Measurements from ENCODE around the gene LRRC46.
A peak's percentile ranks its signal among the peaks of the same experiment; 100 is the strongest.

The LRRC46 gene

DNA sequence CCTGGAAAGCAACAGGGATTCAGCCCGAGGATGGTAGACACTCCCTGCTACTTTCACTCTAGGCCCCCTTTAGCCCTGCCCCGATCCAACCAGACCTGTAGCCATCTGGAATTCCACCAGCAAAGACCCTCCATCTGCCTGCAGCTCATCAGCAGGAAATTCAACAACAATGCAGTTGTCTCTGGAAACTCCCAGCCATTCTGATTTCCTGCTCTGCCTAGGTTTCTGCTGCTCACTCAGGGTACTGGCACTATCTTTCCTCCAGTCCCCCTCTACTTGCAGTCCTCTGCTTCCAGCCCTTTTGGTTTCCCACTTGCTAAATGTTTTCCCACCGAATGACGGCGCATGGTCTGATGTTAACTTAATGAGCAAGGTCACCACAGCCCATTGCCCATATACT is 22.1 kb downstream of the LRRC46 start:
- no peak for DNase-seq

DNA sequence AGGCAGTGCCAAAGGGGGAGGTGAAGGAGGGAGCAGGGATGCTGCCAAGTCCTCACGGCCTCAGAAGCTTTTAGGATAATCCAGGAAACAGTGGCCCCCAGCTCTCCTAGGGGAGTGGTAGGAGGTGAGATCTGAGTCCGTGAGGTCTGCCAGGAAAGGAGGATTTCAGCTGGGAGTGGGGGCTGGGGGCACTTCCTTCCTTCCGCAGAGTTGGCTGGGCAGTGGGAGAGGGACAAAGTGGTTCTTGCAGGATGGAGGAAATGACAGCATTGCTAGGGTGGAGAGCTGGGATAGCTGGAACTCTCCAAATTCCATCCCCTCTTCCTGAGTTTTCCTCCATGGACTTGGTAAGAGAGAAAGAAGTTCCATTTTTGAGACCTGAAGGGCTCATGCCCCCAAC is 24.3 kb downstream of the LRRC46 start:
- DNase-seq = no peak

DNA sequence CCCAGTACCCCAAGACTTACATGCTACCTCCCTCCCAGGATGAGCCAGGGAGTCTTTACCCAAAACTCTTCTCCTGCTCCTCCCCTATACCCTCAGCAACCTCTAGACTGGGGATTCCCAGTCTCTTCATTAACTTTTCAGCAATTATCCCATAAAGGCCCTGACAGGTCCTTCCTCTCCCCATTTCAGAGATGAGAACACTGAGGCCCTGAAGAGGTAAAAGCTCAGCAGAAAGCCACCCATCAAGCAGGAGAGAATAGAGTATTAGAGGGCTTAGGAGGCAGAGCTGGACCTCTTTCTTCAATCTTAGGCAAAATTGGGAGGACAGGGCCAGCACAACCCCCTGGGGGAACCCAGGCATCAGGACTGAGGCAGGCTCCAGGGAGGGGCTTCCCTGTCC is 25.4 kb downstream of the LRRC46 start:
- DNase-seq = no peak

DNA sequence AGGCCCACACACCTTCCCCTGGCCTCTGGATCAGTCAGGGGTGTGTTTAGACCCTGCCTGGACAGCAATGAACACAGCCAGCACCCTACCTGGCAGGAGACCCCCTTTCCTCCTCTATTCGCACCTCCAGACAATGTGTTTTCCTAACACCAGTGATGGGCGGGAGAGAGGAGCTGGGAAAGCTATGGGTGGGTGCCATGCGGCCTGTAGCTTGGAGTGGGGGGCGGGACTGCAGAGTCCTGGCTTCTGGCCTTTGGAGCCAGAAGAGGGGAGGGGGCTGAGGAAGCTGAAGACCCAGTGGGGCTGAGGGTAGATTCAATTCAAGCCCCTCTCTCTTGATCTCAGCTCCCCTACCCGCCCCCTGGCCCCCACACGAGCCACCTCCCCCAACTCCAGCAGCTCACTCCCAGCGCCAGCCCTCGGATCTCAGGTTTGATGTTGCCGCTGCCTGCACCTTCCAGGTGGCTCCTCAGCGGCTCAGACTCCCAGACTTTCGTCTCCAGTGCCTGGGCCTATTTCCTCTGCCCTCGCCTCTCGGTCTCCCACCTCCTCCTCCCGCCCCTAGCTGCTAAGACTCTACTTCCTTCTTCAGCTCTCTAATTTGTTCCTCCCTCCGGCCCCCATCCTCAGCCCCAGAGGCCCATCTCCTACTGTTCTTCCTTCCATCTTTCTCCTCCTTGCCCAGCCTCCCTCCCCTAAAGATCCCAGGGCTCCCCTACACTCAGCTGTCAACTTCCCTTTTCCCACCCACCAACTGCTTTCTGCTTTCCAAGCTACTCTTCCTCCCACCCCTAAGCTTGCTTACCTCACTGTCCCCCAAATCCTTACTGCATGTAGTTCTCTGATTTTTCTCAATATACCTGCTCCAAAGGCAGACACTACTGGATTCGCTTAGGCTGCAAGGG is 26.3 kb downstream of the LRRC46 start:
- no peak for DNase-seq

DNA sequence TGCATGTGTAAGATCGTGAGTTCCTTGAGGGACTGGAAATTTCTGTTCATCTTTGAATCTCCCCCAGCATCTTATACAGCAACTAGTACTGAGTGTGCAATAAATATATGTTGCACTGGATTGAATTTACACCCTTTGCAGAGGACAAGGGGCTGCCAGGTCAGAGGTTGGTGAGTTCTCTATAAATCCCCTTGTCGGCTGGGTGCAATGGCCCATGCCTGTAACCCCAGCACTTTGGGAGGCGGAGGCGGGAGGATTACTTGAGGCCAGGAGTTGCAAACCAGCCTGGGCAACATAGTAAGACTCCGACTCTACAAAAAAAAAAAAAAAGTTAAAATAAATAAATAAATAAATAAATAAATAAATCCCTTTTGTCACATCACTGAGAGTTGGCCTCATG is 28.9 kb downstream of the LRRC46 start:
- DNase-seq = no peak

DNA sequence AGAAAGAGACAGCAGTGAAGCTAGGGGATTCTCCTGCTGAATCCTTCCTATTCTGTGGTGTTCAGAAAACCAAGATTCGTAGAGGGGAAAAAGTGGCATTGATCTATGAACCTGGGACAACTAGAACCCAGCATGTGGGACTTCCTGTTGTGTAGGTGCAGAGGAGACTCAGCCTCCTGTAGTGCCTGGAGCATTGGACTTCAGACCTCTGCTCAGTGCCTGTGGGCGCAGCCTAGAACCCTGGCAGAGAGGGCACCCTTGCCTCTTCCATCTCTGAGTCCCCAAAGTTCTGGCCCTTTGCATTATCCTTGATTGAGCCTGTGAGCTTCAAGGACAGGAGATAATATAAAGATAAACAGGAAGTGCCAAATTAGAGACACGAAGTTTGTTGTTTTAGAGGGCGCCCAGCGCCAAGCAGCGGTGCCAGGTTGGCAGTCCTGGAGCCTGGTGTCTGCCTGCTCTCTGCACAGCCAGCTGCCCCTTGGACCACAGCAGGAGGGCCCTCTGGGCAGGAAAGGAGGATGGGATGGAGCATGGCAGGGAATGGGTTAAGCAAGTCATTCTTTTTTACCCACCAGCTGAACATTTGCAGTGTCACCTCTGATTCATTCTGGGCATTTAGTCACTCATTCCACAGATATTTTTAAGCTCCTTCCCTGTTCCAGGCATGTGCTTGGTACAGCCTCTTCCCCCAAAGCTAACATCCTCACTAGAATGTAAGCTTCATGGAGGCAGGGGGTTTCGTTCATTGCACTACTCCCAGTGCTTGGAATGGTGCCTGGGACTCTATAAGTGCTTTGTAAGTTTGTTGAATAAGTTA is 31.4 kb downstream of the LRRC46 start:
- DNase-seq = no peak

DNA sequence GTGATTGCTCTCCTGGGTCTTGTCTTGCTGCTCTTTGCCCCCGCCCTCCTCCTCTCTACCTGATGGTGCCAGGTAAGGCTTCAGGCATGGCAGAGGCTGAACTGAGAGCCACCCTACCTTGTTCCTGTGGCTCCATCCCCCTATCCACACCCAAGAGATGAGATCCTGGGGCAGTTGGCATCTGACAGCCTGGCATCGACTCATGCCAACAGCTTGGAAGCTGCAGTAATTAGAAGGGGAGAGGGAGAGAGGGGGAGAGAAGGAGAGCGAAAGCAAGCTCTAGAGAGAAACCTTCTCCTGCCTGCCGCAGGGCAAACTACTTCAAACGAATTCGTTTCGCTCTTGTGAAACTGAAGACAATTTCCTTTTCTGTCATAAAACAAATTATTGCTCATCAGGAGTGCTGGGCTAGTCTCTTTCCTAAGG is 33.3 kb downstream of the LRRC46 start:
- peak in 1 of 6 experiments; percentile 6 for DNase-seq

DNA sequence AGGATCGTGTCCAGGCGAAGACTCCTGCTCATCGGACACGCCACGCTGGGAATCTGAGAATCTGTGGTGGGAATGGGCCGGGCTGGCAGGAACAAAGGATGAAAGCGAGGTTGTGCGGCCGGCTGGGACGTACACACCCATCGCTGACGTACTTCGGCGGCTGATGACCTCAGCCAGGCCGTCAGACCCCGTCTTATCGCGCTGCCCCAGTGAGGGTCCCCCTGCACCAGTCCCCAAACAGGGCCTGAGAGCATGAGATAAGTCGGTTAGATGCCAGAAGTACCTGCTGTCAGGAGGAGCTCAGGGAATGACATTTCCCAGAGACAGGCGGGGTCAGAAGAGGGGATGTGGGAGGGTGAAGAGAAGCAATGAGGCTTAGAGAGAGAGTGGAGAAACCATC is 35.5 kb downstream of the LRRC46 start:
- no peak for DNase-seq

DNA sequence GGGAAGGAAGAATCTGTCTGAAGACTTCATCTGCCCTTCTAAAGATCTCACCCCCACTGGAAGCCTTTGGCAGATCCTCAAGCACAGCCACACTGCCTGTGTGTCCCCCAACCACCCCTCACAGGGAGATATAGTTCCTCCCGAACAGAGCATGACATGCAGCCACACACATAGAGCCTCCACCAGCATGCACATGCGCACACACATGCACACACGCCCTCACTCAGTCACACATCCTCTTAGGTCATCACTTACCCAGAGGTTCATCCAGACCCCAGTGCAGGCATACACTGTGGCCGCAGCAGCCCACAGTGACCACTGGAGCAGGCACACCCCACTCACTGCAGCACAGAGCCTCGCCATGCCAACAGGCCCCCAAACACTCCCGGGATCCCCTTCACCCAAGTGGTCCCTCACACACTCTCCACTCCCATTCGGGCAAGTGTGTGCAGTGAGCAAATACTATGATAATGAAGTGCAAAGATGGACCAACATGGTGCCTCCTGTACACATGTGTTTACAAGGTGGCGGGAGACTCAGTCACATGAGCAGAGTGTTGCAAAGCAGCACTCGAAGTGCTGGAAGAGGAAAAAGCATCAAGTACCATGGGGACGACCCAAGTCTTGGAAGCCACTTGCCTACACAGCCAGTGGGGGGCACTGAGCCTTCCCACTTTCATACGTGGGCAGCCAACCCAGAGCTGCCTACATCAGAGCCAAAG is 36.5 kb downstream of the LRRC46 start:
- DNase-seq = no peak

DNA sequence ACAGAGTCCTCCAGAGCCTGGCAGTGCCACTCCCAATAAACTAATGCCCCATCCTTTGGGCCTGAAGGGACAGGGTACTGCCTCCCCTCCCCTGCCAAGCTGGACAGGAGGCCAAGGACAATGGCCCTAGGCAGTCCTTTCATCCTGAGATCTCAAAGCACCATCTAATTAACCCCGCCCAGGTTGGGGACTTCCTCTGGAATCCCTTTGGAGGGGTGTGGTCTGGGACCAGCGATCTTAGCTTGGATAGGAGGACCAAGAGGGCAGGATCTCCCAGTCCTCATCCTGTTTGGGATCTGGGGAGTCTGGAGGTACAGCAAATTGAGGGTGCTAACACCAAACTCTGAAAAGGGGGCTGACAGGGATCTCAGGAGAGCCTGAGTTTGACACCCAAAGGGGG is 37.6 kb downstream of the LRRC46 start:
- no peak for DNase-seq

DNA sequence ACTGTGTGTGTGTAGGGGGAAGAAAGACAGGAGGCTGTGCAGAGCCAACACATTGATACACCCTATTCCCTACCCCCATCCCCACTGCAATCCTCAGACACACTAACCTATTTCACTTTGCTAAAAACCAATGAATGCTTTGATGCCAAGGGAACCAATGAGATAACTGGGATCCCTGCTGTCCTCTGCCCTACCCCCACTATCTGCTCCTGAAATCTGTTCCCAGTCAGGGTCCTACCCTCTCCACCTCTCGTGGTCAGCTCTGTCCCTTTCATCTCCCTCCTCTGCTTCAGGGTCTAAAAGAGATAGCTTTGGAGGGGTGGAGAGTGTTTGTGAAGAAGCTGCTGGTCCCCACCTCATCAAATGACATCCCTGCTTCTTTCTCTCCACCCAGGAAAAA is 38.6 kb downstream of the LRRC46 start:
- no peak for DNase-seq

DNA sequence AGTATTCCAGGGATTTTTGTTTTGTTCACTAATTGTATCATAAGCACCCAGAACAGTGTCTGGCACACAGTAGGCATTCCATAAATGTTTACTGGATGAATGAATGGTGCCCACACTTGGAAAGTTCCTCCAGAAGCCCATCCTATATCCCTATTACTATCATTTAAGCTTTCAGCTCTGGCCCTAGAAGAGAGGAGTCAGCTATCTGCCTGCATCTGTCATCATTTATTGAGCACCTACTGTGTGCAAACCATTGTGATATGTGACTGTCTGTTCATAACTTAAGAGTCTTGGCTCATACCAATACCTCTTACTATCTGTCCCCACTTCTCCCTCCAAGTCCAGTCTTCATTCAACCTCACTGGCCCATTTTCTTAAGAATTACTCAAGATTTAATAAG is 39.6 kb downstream of the LRRC46 start:
- no peak for DNase-seq

DNA sequence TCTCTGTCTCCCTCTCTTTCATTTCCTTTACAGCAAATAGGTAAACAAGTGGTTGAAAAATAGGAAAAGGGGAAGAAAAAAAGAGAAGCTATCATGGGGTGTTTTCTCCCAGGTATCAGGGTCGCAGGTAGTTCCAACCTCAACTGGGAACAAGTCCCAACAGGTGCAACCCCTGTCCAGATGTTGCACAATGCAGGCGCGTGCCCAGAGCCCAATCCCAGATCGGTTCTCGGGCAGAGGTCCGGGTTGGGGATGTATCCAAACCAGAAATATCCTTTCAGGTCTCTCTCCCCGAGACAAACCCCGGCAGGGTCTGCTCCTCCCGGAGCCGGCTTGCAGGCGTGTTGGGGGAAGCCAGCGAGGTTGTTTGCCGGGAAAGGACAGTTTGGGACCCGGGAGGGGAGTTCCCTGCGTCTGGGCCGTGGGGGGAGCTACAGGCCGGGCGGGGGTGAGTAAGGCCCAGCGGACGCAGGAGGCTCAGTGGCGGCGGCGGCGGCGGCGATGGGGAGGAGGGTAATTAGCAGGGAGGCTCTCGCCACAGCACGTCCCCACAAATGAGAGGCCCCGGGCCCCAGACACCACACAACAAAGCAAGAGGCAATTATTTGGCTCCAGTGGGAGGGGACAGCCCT is 40.7 kb downstream of the LRRC46 start:
- DNase-seq = no peak

DNA sequence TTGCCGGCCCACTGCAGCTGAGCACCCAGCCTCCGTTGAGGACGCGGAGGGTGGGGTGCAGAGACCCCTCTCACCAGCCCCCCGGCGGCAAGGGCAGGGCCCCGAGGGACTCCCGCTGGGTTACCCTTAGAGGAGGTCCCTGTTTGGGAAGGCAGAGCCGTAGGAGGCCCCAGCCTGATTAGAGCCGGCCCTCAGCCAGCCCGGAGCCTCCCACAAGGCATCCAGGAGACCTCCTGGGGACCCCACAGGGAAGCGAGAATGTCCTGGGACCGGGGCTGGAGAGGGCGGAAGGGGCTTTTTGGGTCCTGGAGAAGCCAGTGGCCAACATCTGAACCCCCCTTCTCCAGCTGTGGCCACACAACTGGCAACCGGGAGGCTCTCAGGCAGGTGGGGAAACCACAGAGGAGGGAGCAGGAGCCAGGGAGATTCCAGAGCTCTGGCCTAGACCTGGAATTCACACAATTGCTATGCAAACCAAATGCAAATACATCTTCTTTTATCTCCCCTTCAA is 41.2 kb downstream of the LRRC46 start:
- no peak for DNase-seq

DNA sequence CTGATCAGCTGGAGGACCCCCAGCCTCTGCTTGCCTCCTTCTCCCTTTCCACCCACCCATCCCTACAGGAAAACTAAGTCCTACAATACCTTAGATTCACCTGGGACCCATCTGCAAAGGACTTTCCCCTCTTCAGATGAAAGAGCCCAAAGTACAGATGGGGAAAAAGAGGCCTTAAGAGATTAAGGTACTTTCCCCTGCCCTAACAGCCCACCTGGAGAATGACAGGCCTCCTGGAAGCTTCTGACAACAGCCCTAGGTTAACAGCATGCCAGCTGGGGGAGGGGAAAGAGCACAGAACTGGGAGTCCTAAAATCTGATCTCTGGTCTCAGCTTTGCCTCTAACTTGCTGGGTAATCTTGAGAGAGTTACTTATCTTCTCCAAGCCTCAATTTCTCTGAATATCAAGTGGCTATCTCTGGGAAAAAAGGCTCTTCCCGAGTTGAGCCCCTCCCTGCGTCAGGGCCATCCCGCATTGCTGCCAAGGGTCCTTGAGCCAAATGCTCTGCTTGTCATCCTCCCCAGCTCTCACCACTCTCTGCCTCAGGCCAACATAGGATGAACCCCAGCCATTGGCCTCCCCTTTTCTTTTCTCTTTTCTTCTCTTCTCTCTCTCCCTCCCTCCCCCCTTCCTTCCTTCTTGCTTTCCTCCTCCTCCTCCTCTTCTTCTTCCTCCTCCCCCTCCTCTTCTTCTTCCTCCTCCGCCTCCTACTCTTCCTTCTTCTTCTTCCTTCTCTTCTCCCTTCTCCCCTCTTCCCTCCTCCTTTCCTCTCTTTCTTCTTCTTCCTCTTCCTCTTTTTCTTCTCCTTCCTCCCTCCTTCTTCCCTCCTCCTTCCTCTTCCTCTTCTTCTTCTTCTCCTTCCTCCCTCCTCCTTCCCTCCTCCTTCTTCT is 42.0 kb downstream of the LRRC46 start:
- DNase-seq = no peak

DNA sequence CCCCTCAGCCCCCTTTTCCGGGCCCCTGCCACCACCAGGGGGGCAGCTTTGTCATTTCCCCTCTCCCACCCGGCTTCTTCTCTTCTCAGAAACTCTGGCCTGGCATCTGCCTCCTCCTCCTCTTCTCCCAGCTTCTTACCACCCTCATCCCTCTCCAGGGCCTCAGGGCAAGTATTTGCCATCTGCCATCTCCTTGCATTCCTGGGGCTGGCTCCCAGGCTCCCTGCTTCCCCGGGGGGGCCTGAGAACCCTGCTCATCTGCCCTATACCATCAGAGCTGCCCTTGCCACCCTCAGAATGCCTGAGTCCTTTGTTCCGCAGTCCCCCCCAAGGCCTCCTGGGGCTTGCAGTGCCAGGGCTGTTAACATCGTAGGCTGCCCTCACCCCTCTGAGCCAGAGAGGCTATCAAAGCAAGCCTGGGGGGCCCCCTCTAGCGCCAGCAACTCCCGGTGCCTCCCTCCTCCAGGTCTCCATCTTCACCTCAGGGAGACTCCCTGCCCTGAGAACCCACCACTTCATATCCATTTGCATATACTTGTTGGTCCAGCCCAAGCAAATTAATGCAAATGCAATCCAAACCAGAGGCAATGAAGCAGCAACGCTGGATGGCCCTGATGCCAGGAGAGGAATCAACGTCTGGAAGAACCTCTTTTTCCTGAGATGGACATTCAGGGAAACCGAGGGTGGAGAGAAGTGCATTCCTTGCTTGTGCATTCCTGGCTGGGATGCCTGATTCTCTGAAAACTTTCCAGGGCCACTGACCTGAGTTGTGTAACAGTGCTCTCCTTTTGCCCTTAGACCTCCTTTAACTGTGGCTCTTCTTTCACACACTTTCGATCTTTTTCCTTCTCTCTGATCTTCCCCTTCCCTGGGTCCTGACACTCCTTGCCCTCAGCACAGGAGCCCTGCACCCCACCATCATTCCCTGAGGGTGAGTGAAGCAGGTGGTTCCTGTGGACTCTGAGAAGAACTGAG is 43.8 kb downstream of the LRRC46 start:
- no peak for DNase-seq

DNA sequence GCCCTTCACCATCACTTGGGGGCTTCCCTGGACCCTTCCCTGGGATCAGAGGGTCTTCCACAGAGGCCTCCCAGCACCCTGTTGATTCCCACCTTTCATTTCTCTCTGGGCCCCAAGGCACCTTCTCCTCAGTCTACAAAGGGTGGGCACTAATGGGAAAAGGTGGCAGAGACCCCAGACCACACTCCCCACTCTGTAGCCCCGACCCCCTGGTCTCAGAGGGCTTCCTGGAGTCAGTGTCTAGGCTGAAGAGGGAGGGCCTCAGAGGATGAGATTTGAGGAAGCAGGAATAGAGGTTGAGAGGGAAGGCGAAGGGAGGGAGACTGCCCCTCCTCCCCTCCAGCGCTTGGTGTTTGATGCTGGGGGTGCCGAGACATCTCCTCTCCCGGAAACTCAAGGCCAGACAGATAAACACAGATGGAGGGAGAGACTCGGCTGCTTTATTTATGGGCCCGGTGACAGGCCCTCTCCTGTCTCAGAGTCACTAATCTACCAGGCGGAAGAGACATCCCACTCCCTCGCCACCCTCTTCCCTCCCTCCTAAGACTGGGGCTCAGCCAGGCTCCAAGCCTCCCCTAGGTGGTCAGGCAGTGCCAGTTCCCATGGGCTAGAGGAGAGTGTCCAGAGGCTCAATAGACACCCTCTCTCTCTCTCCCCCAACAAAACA is 46.0 kb downstream of the LRRC46 start:
- DNase-seq = no peak

DNA sequence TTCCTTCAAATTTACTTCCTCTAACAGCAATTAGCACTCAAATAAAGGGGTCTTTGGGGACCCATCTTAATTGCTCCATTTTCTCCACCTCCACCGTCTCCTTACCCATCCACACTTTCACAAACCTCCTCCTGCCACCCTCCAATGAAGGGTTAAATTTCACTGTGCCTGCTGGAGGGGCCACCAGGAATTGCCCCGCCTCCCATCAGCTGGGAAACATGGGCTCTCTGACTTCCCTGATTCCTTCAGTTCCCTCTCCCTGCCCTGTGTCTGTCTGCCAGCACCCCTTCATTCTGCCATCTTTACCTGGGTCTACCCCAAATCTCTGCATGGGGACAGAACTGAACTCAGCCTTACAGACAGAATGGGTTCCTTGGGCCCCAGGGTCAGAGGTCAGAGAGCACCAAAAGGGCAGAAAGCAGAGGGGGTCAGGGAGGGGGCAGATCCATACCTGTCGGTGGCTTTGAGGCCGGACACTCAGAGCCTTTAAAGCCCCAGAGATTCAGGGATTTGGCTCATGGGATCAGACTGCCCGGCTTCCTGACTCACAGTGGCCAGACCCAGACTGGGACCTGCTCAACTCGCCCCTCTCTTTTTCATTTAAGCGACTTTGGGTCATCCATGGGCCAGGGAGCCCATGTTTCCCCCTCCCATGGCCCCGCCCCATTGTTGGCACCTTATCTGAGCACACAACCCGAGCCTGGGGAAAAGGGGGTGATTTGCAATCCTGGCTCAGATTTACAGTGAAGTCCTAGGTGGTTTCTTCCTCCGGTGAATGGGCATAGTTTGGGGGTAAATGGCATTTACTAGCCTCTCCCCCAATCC is 46.9 kb downstream of the LRRC46 start:
- no peak for DNase-seq

DNA sequence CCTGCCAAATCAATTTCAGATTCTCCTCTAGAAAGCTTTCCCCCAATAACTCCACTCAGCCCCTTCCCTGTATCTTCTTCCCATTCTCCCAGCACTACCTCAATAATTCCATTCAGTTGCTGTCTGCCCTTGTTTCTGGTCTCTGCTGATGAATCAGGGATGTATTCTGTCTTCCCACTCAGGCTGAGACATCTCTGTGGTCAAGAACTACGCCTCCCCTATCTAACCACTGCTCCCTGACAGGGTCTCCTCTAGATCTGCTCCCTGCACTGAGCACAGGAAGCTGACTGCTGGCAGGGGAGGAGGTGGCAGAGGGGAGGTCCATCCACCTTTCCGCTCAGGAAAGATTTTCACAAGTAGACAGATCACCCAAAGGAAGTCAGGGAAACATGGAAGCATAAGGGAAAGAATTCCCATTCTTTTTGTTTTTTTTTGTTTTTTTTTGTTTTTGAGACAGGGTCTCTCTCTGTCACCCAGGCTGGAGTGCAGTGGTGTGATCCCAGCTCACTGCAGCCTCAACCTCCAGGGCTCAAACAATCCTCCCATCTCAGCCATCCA is 47.6 kb downstream of the LRRC46 start:
- no peak for DNase-seq

Measured in stimulated activated naive CD4-positive, alpha-beta T cell (primary cell).